ENCODE results near the gene FPR1. TPM values are rescaled to one million over a fixed set of nuclear protein-coding genes. Genes with fewer than 3 reads are reported as not detected.
"Not testable (repeated sequence)": the region's sequence is repeated elsewhere in the genome, so short reads cannot be mapped to it uniquely, and the experiment has no call there.

Gene FPR1
- total and polyA plus RNA-seq, 4 donors, result 5.2 to 19.4 (median 9.4) TPM

DNA sequence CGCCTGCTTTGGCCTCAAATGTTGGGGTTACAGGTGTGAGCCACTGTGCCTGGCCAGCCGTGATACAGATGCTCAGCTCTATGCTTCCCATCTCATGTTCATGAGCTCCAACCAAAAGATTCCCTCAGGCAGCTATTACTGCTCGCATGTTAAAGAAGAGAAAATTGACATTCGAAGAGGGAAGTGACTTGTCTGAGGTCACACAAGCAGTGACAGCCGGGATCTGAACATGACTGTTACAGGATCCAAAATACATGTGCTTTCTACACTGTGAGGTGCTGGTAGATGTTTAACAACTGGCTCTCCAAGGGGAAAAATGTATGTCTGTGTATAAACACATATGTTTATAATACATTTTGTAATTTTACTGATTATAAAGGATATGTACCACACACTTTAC is 11.3 kb downstream of the FPR1 start:
- Histone ChIP-seq H3K4me1 (ENCODE audit: control insufficient read depth, insufficient read depth, low read length) (no peaks in the 10 kb centered on the region), H3K4me3 (ENCODE audit: low read depth, low read length) (no peak overlapping the region), H3K27me3 (ENCODE audit: control insufficient read depth, insufficient read depth, low read length) (peaks cover 3% of the 10 kb centered on the region), H3K9me3 (ENCODE audit: control insufficient read depth, insufficient read depth, low read length) (no peaks in the 10 kb centered on the region), H3K27ac (ENCODE audit: low read depth, low read length) (no peak overlapping the region), H3K36me3 (ENCODE audit: control insufficient read depth, insufficient read depth, low read length) (no peaks in the 10 kb centered on the region)
- DNase-seq (ENCODE audit: low read depth in 4 of 6, low spot score in 6 of 6), result no peak
- WGBS (ENCODE audit: insufficient coverage), result 96% methylated on average over 2 of the region's 5 CpGs

DNA sequence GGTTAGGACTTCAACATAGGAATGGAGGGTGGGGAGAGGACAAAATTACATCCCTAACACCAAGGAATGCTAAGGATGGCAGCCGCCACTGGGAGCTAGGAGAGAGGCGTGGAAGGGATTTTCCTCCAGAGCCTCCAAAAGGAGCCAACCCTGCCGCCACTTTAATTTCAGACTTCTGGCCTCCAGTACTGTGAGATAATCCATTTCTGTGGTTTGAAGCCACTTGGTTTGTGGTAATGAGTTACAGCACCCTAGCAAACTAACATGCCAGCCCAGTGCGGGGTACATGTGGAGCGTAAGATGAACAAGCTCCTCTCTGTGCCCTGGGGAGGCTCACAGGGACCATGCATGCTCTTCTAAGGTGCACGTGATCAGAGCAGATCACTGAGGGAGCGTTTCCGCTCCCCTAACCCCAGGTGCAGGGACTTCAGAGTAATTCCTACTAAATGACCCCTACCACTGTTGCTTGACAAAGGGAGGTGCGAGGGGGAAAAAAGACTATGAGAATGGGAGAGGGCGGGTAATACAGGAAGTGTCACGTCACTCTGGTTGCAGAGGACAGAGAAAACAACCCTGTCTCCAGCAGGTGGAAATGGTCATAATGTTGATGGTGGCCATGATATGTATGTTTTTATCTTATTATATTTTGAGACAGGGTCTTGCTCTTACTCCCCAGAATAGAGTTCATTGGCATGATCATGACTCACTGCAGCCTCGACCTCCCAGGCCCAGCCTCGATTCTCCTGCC is 12.0 kb downstream of the FPR1 start:
- Histone ChIP-seq H3K36me3 (ENCODE audit: control insufficient read depth, insufficient read depth, low read length) (no peaks in the 10 kb centered on the region), H3K27me3 (ENCODE audit: control insufficient read depth, insufficient read depth, low read length) (peaks cover 3% of the 10 kb centered on the region), H3K27ac (ENCODE audit: low read depth, low read length) (no peak overlapping the region), H3K9me3 (ENCODE audit: control insufficient read depth, insufficient read depth, low read length) (no peaks in the 10 kb centered on the region), H3K4me3 (ENCODE audit: low read depth, low read length) (no peak overlapping the region), H3K4me1 (ENCODE audit: control insufficient read depth, insufficient read depth, low read length) (no peaks in the 10 kb centered on the region)
- 49% methylated on average over 3 of the region's 13 CpGs for WGBS (ENCODE audit: insufficient coverage)
- no peak for DNase-seq (ENCODE audit: low read depth in 4 of 6, low spot score in 6 of 6)

GRCh38 chr19:51738523-51738922 is 13.2 kb downstream of the FPR1 start:
- H3K36me3 ChIP-seq (ENCODE audit: control insufficient read depth, insufficient read depth, low read length); DNase-seq (ENCODE audit: low read depth in 4 of 6, low spot score in 6 of 6); H3K4me3 ChIP-seq (ENCODE audit: low read depth, low read length); H3K4me1 ChIP-seq (ENCODE audit: control insufficient read depth, insufficient read depth, low read length); H3K27me3 ChIP-seq (ENCODE audit: control insufficient read depth, insufficient read depth, low read length); H3K27ac ChIP-seq (ENCODE audit: low read depth, low read length); H3K9me3 ChIP-seq (ENCODE audit: control insufficient read depth, insufficient read depth, low read length): not testable (repeated sequence)
- WGBS (ENCODE audit: insufficient coverage), result 85% methylated on average over 5 of the region's 10 CpGs

GRCh38 chr19:51737924-51738323 is 13.8 kb downstream of the FPR1 start:
- no peaks in the 10 kb centered on the region for H3K36me3 ChIP-seq (ENCODE audit: control insufficient read depth, insufficient read depth, low read length)
- no peak overlapping the region for H3K4me3 ChIP-seq (ENCODE audit: low read depth, low read length)
- H3K4me1 ChIP-seq (ENCODE audit: control insufficient read depth, insufficient read depth, low read length), result no peaks in the 10 kb centered on the region
- no peak overlapping the region for H3K27ac ChIP-seq (ENCODE audit: low read depth, low read length)
- 100% methylated on average over 1 of the region's 2 CpGs for WGBS (ENCODE audit: insufficient coverage)
- peaks cover 3% of the 10 kb centered on the region for H3K27me3 ChIP-seq (ENCODE audit: control insufficient read depth, insufficient read depth, low read length)
- no peaks in the 10 kb centered on the region for H3K9me3 ChIP-seq (ENCODE audit: control insufficient read depth, insufficient read depth, low read length)
- DNase-seq (ENCODE audit: low read depth in 4 of 6, low spot score in 6 of 6), result no peak

- no peaks in the 10 kb centered on the region for H3K36me3 ChIP-seq (ENCODE audit: control insufficient read depth, insufficient read depth, low read length)
- DNase-seq (ENCODE audit: low read depth in 4 of 6, low spot score in 6 of 6), result no peak
- H3K27me3 ChIP-seq (ENCODE audit: control insufficient read depth, insufficient read depth, low read length), result peaks cover 3% of the 10 kb centered on the region
- no CpG with 5 or more reads among the region's 3 CpGs for WGBS (ENCODE audit: insufficient coverage)
- H3K4me1 ChIP-seq (ENCODE audit: control insufficient read depth, insufficient read depth, low read length), result no peaks in the 10 kb centered on the region
- H3K9me3 ChIP-seq (ENCODE audit: control insufficient read depth, insufficient read depth, low read length), result no peaks in the 10 kb centered on the region
- no peak overlapping the region for H3K27ac ChIP-seq (ENCODE audit: low read depth, low read length)
- no peak overlapping the region for H3K4me3 ChIP-seq (ENCODE audit: low read depth, low read length)
Observed at GRCh38 chr19:51737389-51737788, 14.3 kb downstream of the FPR1 start.

DNA sequence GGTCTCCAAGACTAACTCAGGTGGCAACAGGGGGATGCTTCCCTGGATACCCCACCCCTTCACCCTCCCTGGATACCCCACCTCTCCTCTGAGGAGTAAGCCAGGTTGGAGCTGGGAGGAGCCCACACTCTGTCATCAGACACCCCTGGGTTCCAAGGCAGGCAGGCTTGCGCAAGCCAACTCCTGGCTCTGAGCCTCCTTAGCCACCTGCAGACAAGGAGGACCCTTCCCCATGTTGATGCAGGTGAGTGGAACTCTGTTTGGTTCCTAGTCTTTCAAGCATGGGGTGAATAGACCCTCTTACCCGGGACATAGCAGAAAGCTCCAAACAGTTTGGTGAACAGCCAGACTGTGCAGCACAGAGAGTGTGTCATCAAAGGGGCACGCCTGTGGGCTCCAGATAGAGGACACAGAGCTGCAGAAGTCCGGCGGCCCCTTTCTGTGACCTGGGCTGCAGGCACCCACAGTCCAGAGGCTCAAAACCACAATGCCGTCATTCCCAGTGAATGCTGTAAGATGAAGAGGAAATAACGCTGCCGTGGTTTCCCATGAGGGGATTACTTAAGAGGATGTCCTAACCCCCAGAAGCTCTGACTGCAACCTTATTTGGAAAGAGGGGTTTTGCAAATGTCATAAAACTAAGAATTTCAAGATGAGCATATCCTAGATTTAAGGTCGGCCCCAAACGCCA is 15.8 kb downstream of the FPR1 start:
- Histone ChIP-seq H3K36me3 (ENCODE audit: control insufficient read depth, insufficient read depth, low read length) (no peaks in the 10 kb centered on the region), H3K4me3 (ENCODE audit: low read depth, low read length) (no peak overlapping the region), H3K4me1 (ENCODE audit: control insufficient read depth, insufficient read depth, low read length) (no peaks in the 10 kb centered on the region), H3K9me3 (ENCODE audit: control insufficient read depth, insufficient read depth, low read length) (no peaks in the 10 kb centered on the region), H3K27ac (ENCODE audit: low read depth, low read length) (no peak overlapping the region), H3K27me3 (ENCODE audit: control insufficient read depth, insufficient read depth, low read length) (peaks cover 3% of the 10 kb centered on the region)
- DNase-seq (ENCODE audit: low read depth in 4 of 6, low spot score in 6 of 6), result no peak
- 89% methylated on average over 7 of the region's 10 CpGs for WGBS (ENCODE audit: insufficient coverage)

DNA sequence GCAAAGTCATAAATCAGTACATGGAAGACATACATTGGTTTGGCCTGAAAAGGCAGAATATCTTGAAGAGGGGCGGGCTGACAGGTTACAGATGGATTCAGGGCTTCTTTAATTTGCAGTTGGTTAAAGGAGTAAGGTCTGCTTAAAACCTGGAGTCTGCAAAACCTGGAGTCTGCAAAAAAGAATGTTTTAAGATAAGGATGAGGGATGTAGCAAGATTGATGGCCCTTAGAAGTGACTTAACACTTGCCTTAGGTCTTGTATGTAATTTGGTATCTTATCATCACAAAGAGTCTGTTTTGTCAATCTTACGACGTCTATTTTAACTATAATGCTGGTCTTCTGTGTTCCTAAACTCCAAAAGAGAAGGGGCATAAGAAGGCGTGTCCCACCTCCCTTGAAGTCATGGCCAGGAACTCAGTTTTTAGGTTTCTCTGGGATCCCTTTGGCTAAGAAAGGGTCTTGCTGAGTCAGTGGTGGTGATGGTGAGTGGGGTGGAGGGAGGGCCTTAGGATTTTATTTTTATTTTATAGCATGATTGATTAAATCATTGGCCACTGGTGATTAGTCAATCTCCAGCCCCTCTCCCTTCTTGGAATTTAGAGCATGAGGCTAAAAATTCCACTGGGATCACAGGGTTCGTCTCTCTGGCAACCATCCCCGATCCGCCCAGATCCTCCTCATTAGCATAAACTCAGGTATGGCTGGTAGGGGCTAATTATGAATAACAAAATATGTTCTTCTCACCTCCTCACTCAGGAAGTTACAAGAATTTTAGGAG is 17.7 kb downstream of the FPR1 start:
- Histone ChIP-seq H3K9me3 (ENCODE audit: control insufficient read depth, insufficient read depth, low read length) (no peaks in the 10 kb centered on the region), H3K4me1 (ENCODE audit: control insufficient read depth, insufficient read depth, low read length) (no peaks in the 10 kb centered on the region), H3K4me3 (ENCODE audit: low read depth, low read length) (no peak overlapping the region), H3K27me3 (ENCODE audit: control insufficient read depth, insufficient read depth, low read length) (peaks cover 3% of the 10 kb centered on the region), H3K27ac (ENCODE audit: low read depth, low read length) (no peak overlapping the region), H3K36me3 (ENCODE audit: control insufficient read depth, insufficient read depth, low read length) (no peaks in the 10 kb centered on the region)
- no peak for DNase-seq (ENCODE audit: low read depth in 4 of 6, low spot score in 6 of 6)
- WGBS (ENCODE audit: insufficient coverage), result 88% methylated on average over 2 of the region's 7 CpGs

- Histone ChIP-seq H3K4me3 (ENCODE audit: low read depth, low read length) (no peak overlapping the region), H3K27me3 (ENCODE audit: control insufficient read depth, insufficient read depth, low read length) (peaks cover 6% of the 10 kb centered on the region), H3K9me3 (ENCODE audit: control insufficient read depth, insufficient read depth, low read length) (no peaks in the 10 kb centered on the region), H3K36me3 (ENCODE audit: control insufficient read depth, insufficient read depth, low read length) (no peaks in the 10 kb centered on the region), H3K27ac (ENCODE audit: low read depth, low read length) (no peak overlapping the region), H3K4me1 (ENCODE audit: control insufficient read depth, insufficient read depth, low read length) (peaks cover 5% of the 10 kb centered on the region)
- no peak for DNase-seq (ENCODE audit: low read depth in 4 of 6, low spot score in 6 of 6)
- no CpG with 5 or more reads among the region's 2 CpGs for WGBS (ENCODE audit: insufficient coverage)
Observed at GRCh38 chr19:51729781-51730180, 21.9 kb downstream of the FPR1 start.

- peaks cover 13% of the 10 kb centered on the region for H3K4me1 ChIP-seq (ENCODE audit: control insufficient read depth, insufficient read depth, low read length)
- no peaks in the 10 kb centered on the region for H3K9me3 ChIP-seq (ENCODE audit: control insufficient read depth, insufficient read depth, low read length)
- H3K4me3 ChIP-seq (ENCODE audit: low read depth, low read length), result no peak overlapping the region
- peaks cover 12% of the 10 kb centered on the region for H3K27me3 ChIP-seq (ENCODE audit: control insufficient read depth, insufficient read depth, low read length)
- H3K27ac ChIP-seq (ENCODE audit: low read depth, low read length), result no peak overlapping the region
- 89% methylated on average over 7 of the region's 7 CpGs for WGBS (ENCODE audit: insufficient coverage)
- H3K36me3 ChIP-seq (ENCODE audit: control insufficient read depth, insufficient read depth, low read length), result no peaks in the 10 kb centered on the region
- no peak for DNase-seq (ENCODE audit: low read depth in 4 of 6, low spot score in 6 of 6)
Observed at GRCh38 chr19:51727349-51727880, 24.3 kb downstream of the FPR1 start.
